Neural cell (in vitro differentiated cells): ENCODE measurements around the gene GFPT2. TPM values are rescaled to one million over a fixed set of nuclear protein-coding genes. Genes with fewer than 3 reads are reported as not detected.

Experiments
- H2AFZ ChIP-seq: fragments of 200-600, 300-800 bp; sonication (generic), shearing (Covaris generic); 2 replicates; pipeline ENCODE4 v1.6.0; 2014; ENCODE audit warnings: low read depth, mild to moderate bottlenecking, antibody characterized with exemption, low read length, moderate library complexity
- H3F3A ChIP-seq: fragments of 200-600 bp; shearing (Covaris generic); 2 replicates; pipeline ENCODE4 v1.6.1; 2016; ENCODE audit warnings: mild to moderate bottlenecking, moderate library complexity, mixed read lengths, antibody characterized with exemption, low read length; ENCODE audit not compliant: insufficient read depth, poor library complexity, severe bottlenecking
- H3K27ac ChIP-seq: fragments of 200-600, 300-800 bp; sonication (generic), shearing (Covaris generic); 2 replicates; pipeline ENCODE4 v1.5.1; 2014; ENCODE audit warnings: mild to moderate bottlenecking, low read length, moderate library complexity
- H3K27me3 ChIP-seq: fragments of 300-800, 200-600 bp; sonication (generic), shearing (Covaris generic); 2 replicates; pipeline ENCODE4 v1.6.0; 2014; ENCODE audit warnings: mild to moderate bottlenecking, low read depth, low read length, moderate library complexity; ENCODE audit not compliant: insufficient read depth
- H3K36me3 ChIP-seq: fragments of 300-800, 200-600 bp; sonication (generic), shearing (Covaris generic); 2 replicates; pipeline ENCODE4 v1.5.1; 2014; ENCODE audit warnings: mild to moderate bottlenecking, antibody characterized with exemption, low read length, moderate library complexity; ENCODE audit not compliant: insufficient read depth
- H3K4me2 ChIP-seq: fragments of 300-800, 200-600 bp; sonication (generic), shearing (Covaris generic); 2 replicates; pipeline ENCODE4 v1.6.0; 2014; ENCODE audit warnings: mild to moderate bottlenecking, low read length
- H3K4me3 ChIP-seq: fragments of 300-800, 200-600 bp; sonication (generic), shearing (Covaris generic); 2 replicates; pipeline ENCODE4 v1.5.1; 2014; ENCODE audit warnings: mild to moderate bottlenecking, low read length, moderate library complexity
- H3K79me2 ChIP-seq: fragments of 200-600 bp; shearing (Covaris generic); replicated peaks from 2 replicates; pipeline ENCODE4 v1.6.0; 2014; ENCODE audit warnings: mild to moderate bottlenecking, low read length, moderate library complexity; ENCODE audit not compliant: insufficient read depth
- H3K9ac ChIP-seq: fragments of 300-800, 200-600 bp; sonication (generic), shearing (Covaris generic); 2 replicates; pipeline ENCODE4 v1.6.1; 2016; ENCODE audit warnings: mild to moderate bottlenecking, low read length, mixed read lengths
- H3K9me2 ChIP-seq: fragments of 200-600 bp; shearing (Covaris generic); 2 replicates; pipeline ENCODE4 v1.6.1; 2016; ENCODE audit warnings: mild to moderate bottlenecking, low read length, mixed read lengths; ENCODE audit not compliant: insufficient read depth
- H3K9me3 ChIP-seq: fragments of 200-600, 300-800 bp; sonication (generic), shearing (Covaris generic); 2 replicates; pipeline ENCODE4 v1.6.1; 2016; ENCODE audit warnings: mild to moderate bottlenecking, mixed run types, low read length, moderate library complexity, mixed read lengths
- H4K20me1 ChIP-seq: fragments of 200-600 bp; shearing (Covaris generic); 2 replicates; pipeline ENCODE4 v1.6.1; 2016; ENCODE audit warnings: mild to moderate bottlenecking, mixed run types; ENCODE audit not compliant: insufficient read depth
- EP300 ChIP-seq: fragments of 450-650 bp; conservative IDR thresholded peaks from 2 replicates; pipeline ENCODE4 v1.6.1; 2014; ENCODE audit warnings: antibody characterized with exemption, mild to moderate bottlenecking, moderate library complexity; ENCODE audit not compliant: poor library complexity, severe bottlenecking
- EZH2 ChIP-seq: fragments of 200-600, 300-800 bp; shearing (Covaris generic), sonication (generic); IDR thresholded peaks from 2 replicates; pipeline ENCODE4 v1.6.1; 2014; ENCODE audit warnings: antibody characterized with exemption, low read length, borderline replicate concordance, mild to moderate bottlenecking; ENCODE audit not compliant: insufficient read depth, poor library complexity, severe bottlenecking
- MXI1 ChIP-seq: fragments of 450-650 bp; conservative IDR thresholded peaks from 2 replicates; pipeline ENCODE4 v1.6.1; 2014; ENCODE audit warnings: antibody characterized with exemption, mild to moderate bottlenecking; ENCODE audit not compliant: poor library complexity, severe bottlenecking
- POLR2AphosphoS5 ChIP-seq: IDR thresholded peaks from 2 replicates; pipeline ENCODE4 v1.6.1; 2012
- RAD21 ChIP-seq: fragments of 450-650 bp; conservative IDR thresholded peaks from 2 replicates; pipeline ENCODE4 v1.6.1; 2014; ENCODE audit warnings: antibody characterized with exemption, mild to moderate bottlenecking, moderate library complexity
- SMC3 ChIP-seq: fragments of 450-650 bp; conservative IDR thresholded peaks from 2 replicates; pipeline ENCODE4 v1.6.1; 2014; ENCODE audit warnings: antibody characterized with exemption, mild to moderate bottlenecking, moderate library complexity; ENCODE audit not compliant: poor library complexity
- TAF1 ChIP-seq: IDR thresholded peaks from 2 replicates; pipeline ENCODE4 v1.6.1; 2012; ENCODE audit warnings: low read depth
- polyA plus RNA-seq: library from polyadenylated mRNA; depleted of rRNA; stranded (reverse); fragments of >200 nt; gene quantifications from 2 replicates; pipeline ENCODE4 v1.2.3, GENCODE V29; 2014
- TF ChIP-seq, protein P1 (sequence below): fragments of 450-650 bp; IDR thresholded peaks from 2 replicates; pipeline ENCODE4 v1.5.1; 2014; ENCODE audit warnings: antibody characterized with exemption, mild to moderate bottlenecking, moderate library complexity; ENCODE audit not compliant: poor library complexity, severe bottlenecking
- TF ChIP-seq, protein P2 (sequence below): IDR thresholded peaks from 2 replicates; pipeline ENCODE4 v1.6.1; 2012; ENCODE audit warnings: borderline replicate concordance

GFPT2 gene
- polyA plus RNA-seq, 1 donor from 2014 or later: 9.2 TPM

DNA sequence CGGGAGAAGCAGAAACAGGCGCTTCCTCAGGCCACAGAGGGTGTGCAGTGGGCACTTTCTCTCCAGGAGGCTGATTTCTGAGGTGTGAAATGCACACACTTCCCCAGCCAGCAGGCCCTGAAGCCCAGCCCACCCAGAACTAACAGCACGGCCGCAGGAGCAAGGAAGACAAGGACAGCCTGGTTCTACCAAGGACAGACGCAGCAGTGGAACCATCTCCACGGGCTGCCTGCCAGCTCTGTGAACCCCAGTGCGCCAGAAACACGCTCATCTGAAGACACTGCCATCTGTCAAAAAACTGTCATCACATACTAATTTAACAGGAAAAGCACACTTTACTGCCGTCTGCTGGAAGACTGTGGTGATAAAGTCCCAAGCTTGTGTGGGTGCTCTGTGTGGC, 102.0 kb downstream of the GFPT2 start:
- Histone ChIP-seq H3K79me2 (no peaks in the 10 kb centered on the region), H3K9me2 (no peaks in the 10 kb centered on the region), H3F3A (no peaks in the 10 kb centered on the region), H3K36me3 (peaks cover 41% of the 10 kb centered on the region), H3K9ac (no peak overlapping the region), H3K27ac (no peak overlapping the region), H3K9me3 (peaks cover 19% of the 10 kb centered on the region), H2AFZ (no peak overlapping the region), H3K4me2 (no peak overlapping the region), H3K27me3 (no peaks in the 10 kb centered on the region), H3K4me3 (no peak overlapping the region), H4K20me1 (no peaks in the 10 kb centered on the region)
- TF ChIP-seq TAF1: no peak
- no peak for TF ChIP-seq RAD21
- TF ChIP-seq, protein P1, sequence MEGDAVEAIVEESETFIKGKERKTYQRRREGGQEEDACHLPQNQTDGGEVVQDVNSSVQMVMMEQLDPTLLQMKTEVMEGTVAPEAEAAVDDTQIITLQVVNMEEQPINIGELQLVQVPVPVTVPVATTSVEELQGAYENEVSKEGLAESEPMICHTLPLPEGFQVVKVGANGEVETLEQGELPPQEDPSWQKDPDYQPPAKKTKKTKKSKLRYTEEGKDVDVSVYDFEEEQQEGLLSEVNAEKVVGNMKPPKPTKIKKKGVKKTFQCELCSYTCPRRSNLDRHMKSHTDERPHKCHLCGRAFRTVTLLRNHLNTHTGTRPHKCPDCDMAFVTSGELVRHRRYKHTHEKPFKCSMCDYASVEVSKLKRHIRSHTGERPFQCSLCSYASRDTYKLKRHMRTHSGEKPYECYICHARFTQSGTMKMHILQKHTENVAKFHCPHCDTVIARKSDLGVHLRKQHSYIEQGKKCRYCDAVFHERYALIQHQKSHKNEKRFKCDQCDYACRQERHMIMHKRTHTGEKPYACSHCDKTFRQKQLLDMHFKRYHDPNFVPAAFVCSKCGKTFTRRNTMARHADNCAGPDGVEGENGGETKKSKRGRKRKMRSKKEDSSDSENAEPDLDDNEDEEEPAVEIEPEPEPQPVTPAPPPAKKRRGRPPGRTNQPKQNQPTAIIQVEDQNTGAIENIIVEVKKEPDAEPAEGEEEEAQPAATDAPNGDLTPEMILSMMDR: no peak
- no peak for TF ChIP-seq SMC3
- TF ChIP-seq POLR2AphosphoS5: no peak
- no peak for TF ChIP-seq EP300
- no peak for TF ChIP-seq MXI1
- TF ChIP-seq, protein P2, sequence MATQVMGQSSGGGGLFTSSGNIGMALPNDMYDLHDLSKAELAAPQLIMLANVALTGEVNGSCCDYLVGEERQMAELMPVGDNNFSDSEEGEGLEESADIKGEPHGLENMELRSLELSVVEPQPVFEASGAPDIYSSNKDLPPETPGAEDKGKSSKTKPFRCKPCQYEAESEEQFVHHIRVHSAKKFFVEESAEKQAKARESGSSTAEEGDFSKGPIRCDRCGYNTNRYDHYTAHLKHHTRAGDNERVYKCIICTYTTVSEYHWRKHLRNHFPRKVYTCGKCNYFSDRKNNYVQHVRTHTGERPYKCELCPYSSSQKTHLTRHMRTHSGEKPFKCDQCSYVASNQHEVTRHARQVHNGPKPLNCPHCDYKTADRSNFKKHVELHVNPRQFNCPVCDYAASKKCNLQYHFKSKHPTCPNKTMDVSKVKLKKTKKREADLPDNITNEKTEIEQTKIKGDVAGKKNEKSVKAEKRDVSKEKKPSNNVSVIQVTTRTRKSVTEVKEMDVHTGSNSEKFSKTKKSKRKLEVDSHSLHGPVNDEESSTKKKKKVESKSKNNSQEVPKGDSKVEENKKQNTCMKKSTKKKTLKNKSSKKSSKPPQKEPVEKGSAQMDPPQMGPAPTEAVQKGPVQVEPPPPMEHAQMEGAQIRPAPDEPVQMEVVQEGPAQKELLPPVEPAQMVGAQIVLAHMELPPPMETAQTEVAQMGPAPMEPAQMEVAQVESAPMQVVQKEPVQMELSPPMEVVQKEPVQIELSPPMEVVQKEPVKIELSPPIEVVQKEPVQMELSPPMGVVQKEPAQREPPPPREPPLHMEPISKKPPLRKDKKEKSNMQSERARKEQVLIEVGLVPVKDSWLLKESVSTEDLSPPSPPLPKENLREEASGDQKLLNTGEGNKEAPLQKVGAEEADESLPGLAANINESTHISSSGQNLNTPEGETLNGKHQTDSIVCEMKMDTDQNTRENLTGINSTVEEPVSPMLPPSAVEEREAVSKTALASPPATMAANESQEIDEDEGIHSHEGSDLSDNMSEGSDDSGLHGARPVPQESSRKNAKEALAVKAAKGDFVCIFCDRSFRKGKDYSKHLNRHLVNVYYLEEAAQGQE: no peak
- TF ChIP-seq EZH2: no peak

Other genes with a start within 250 kb of the GFPT2 start
- gene RASGEF1C, start 144.1 kb downstream of the GFPT2 start, polyA plus RNA-seq: 1.6 and 5.3 TPM in 2 replicates
- gene MAPK9, start 61.3 kb downstream of the GFPT2 start, polyA plus RNA-seq: 64.9 and 73.9 TPM in 2 replicates
- gene CNOT6, start 141.0 kb upstream of the GFPT2 start, polyA plus RNA-seq: 39.9 and 43.0 TPM in 2 replicates
- gene SCGB3A1, start 238.2 kb upstream of the GFPT2 start, polyA plus RNA-seq: not detected in 2 replicates